PC-9 (cell line): ENCODE measurements around the gene SPRED3. TPM values are rescaled to one million over a fixed set of nuclear protein-coding genes. Genes with fewer than 3 reads are reported as not detected.

Experiments
- BruUV-seq: library from RNA; stranded (reverse); fragments of 400-500 nt; replicated peaks from 2 replicates; lab custom pipeline; 2021; lab: Mats Ljungman, UMichigan
- CTCF ChIA-PET: fragments of 300-600 bp; sonication (Branson Sonifier 250); formaldehyde crosslinking; loops from one replicate; lab custom pipeline; 2022; ENCODE audit warnings: antibody characterized with exemption; lab: Charles Lee
- POLR2A ChIA-PET: fragments of 300-600 bp; sonication (Branson Sonifier 250); formaldehyde crosslinking; loops from one replicate; lab custom pipeline; 2022; ENCODE audit warnings: antibody characterized with exemption; ENCODE audit not compliant: unreplicated experiment; lab: Charles Lee
- DNase-seq, 2 experiments: peaks; one replicate each; pipeline versions ENCODE4 v3.0.0 to v3.0.0-alpha.2; 2015 to 2022; ENCODE audit warnings: mixed read lengths in 1 of 2
- H2AFZ ChIP-seq: fragments of 200-600 bp; sonication (generic); 2 replicates; pipeline ENCODE4 v1.8.1; 2017; ENCODE audit warnings: antibody characterized with exemption
- H3F3A ChIP-seq: fragments of 200-600 bp; sonication (generic); 2 replicates; pipeline ENCODE4 v1.8.1; 2017; ENCODE audit warnings: antibody characterized with exemption, mild to moderate bottlenecking, low read depth; ENCODE audit not compliant: insufficient read depth
- H3K27ac ChIP-seq: fragments of 200-600 bp; sonication (generic); 2 replicates; pipeline ENCODE4 v1.6.1; 2016; ENCODE audit warnings: mixed run types
- H3K27me3 ChIP-seq: fragments of 200-600 bp; sonication (generic); 2 replicates; pipeline ENCODE4 v1.6.1; 2016; ENCODE audit warnings: low read depth, mixed run types; ENCODE audit not compliant: insufficient read depth
- H3K36me3 ChIP-seq: fragments of 200-600 bp; sonication (generic); 2 replicates; pipeline ENCODE4 v1.6.1; 2016; ENCODE audit warnings: low read depth, mixed run types
- H3K4me1 ChIP-seq: fragments of 200-600 bp; sonication (generic); replicated peaks from 2 replicates; pipeline ENCODE4 v1.6.1; 2016; ENCODE audit warnings: mixed run types; ENCODE audit not compliant: insufficient read depth
- H3K4me2 ChIP-seq: fragments of 200-600 bp; sonication (generic); 2 replicates; pipeline ENCODE4 v1.6.1; 2017; ENCODE audit warnings: mixed run types
- H3K4me3 ChIP-seq: fragments of 200-600 bp; sonication (generic); 2 replicates; pipeline ENCODE4 v1.6.1; 2016; ENCODE audit warnings: mixed run types
- H3K79me2 ChIP-seq: fragments of 200-600 bp; sonication (generic); 2 replicates; pipeline ENCODE4 v1.6.1; 2017; ENCODE audit warnings: low read depth, mixed run types
- H3K9me2 ChIP-seq: fragments of 200-600 bp; sonication (generic); 2 replicates; pipeline ENCODE4 v1.8.1; 2017; ENCODE audit warnings: mild to moderate bottlenecking; ENCODE audit not compliant: insufficient read depth
- H3K9me3 ChIP-seq: fragments of 200-600 bp; sonication (generic); 2 replicates; pipeline ENCODE4 v1.8.1; 2016; ENCODE audit warnings: low read depth; ENCODE audit not compliant: insufficient read depth
- H4K20me1 ChIP-seq: fragments of 200-600 bp; sonication (generic); 2 replicates; pipeline ENCODE4 v1.8.1; 2017; ENCODE audit not compliant: insufficient read depth
- EZH2 ChIP-seq: fragments of 200-600 bp; sonication (generic); IDR thresholded peaks from 2 replicates; pipeline ENCODE4 v1.8.0; 2017; ENCODE audit warnings: antibody characterized with exemption, low read depth
- intact Hi-C: fragments of 100-400 bp; cut with micrococcal nuclease; formaldehyde crosslinking; loops from one replicate; pipeline ENCODE4 v1.10.0; 2022; ENCODE audit not compliant: unreplicated experiment
- total RNA-seq: library from RNA; stranded (reverse); gene quantifications from 2 replicates; pipeline ENCODE4 v1.2.3, GENCODE V29; 2021
- TF ChIP-seq, protein P1 (sequence below): fragments of 200-600 bp; sonication (generic); conservative IDR thresholded peaks from 2 replicates; pipeline ENCODE4 v1.6.1; 2017; ENCODE audit warnings: mixed run types, antibody characterized with exemption, mild to moderate bottlenecking, moderate library complexity

The SPRED3 gene
- total RNA-seq, 1 experiment from 2014 or later = 5.4 TPM

- Histone ChIP-seq H4K20me1 (no peaks in the 10 kb centered on the region), H3K27ac (no peak overlapping the region), H3K9me2 (no peaks in the 10 kb centered on the region), H2AFZ (no peak overlapping the region), H3K4me1 (peaks cover 3% of the 10 kb centered on the region; the same call in 1 of the 2 replicates), H3K4me2 (no peak overlapping the region), H3K9me3 (no peaks in the 10 kb centered on the region), H3K36me3 (no peaks in the 10 kb centered on the region), H3K79me2 (no peaks in the 10 kb centered on the region), H3F3A (peaks cover 3% of the 10 kb centered on the region; the same call in 1 of the 2 replicates), H3K4me3 (no peak overlapping the region), H3K27me3 (no peaks in the 10 kb centered on the region)
- no peak for DNase-seq
- no TSS peak for BruUV-seq
- intact Hi-C loops = no loop called here
- CTCF ChIA-PET = no interaction called here
- POLR2A ChIA-PET = no interaction called here
- TF ChIP-seq, protein P1, sequence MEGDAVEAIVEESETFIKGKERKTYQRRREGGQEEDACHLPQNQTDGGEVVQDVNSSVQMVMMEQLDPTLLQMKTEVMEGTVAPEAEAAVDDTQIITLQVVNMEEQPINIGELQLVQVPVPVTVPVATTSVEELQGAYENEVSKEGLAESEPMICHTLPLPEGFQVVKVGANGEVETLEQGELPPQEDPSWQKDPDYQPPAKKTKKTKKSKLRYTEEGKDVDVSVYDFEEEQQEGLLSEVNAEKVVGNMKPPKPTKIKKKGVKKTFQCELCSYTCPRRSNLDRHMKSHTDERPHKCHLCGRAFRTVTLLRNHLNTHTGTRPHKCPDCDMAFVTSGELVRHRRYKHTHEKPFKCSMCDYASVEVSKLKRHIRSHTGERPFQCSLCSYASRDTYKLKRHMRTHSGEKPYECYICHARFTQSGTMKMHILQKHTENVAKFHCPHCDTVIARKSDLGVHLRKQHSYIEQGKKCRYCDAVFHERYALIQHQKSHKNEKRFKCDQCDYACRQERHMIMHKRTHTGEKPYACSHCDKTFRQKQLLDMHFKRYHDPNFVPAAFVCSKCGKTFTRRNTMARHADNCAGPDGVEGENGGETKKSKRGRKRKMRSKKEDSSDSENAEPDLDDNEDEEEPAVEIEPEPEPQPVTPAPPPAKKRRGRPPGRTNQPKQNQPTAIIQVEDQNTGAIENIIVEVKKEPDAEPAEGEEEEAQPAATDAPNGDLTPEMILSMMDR = no peak
- TF ChIP-seq EZH2 = no peak
These were observed 24.0 kb downstream of the SPRED3 start for GRCh38 chr19:38412491-38412890.

DNA sequence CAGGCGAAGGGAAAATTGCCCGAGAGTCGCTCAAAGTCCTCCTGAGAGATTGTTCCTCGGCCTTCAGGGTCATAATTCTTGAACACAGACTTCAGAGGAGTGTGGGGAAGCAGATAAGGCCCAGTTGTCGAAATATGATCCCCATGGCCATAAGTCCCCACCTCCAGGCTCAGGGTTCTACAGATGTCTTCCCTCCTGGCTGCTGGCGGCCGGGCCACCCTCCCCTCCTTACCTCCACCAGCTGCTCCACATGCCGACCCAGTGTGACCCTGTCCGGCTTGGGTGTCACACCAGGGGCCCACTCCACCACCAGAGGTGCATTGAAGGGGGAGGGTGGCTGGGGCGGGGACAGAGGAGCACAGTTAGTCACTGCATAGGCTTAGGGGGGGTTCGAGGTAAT lies 24.5 kb downstream of the SPRED3 start:
- TF ChIP-seq, protein P1 = no peak
- no peak for TF ChIP-seq EZH2
- Histone ChIP-seq H3K27ac (no peak overlapping the region), H3K4me3 (no peak overlapping the region), H3K4me2 (no peak overlapping the region), H3K9me2 (no peaks in the 10 kb centered on the region), H3K27me3 (no peaks in the 10 kb centered on the region), H3K36me3 (no peaks in the 10 kb centered on the region), H3K9me3 (no peaks in the 10 kb centered on the region), H3K79me2 (no peaks in the 10 kb centered on the region), H3K4me1 (peaks cover 7% of the 10 kb centered on the region; the same call in 1 of the 2 replicates), H4K20me1 (no peaks in the 10 kb centered on the region), H3F3A (peaks cover 7% of the 10 kb centered on the region; the same call in 1 of the 2 replicates), H2AFZ (no peak overlapping the region)
- POLR2A ChIA-PET = no interaction called here
- no TSS peak for BruUV-seq
- CTCF ChIA-PET = no interaction called here
- intact Hi-C loops = no loop called here
- DNase-seq = no peak

DNA sequence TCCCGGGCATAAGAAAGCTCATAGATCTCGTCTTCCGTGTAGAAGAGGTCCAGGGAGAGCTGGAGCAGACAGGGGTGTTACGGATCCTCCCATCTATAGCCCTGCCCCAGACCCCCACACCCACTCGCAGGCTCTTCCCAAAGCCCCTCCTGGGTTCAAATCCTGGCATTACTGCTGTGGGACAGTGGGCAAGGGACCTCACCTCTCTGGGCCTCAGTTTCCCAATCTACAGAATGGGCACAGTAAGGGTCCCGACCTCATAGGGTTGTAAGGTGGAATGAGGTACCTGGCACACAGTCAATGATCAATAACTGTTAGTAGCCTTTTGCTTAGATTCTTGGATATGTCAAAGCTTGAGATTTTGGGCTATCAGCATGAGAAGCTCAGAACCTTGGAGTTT lies 24.9 kb downstream of the SPRED3 start:
- intact Hi-C loops = no loop called here
- Histone ChIP-seq H2AFZ (no peak overlapping the region), H3K4me1 (peaks cover 11% of the 10 kb centered on the region; the same call in 1 of the 2 replicates), H3K27me3 (no peaks in the 10 kb centered on the region), H3K9me3 (no peaks in the 10 kb centered on the region), H3K4me3 (no peak overlapping the region), H3K27ac (no peak overlapping the region), H3F3A (peaks cover 7% of the 10 kb centered on the region; the same call in 1 of the 2 replicates), H3K9me2 (no peaks in the 10 kb centered on the region), H3K4me2 (no peak overlapping the region), H3K79me2 (no peaks in the 10 kb centered on the region), H3K36me3 (no peaks in the 10 kb centered on the region), H4K20me1 (no peaks in the 10 kb centered on the region)
- ChIA-PET POLR2A (no interaction called here), CTCF (interaction anchor here (0.6 kb wide), 1 partner anchor 78 kb away, joined by 8 read pairs; the partner anchor contains the start of gene CATSPERG)
- TF ChIP-seq EZH2 = no peak
- TF ChIP-seq, protein P1 = no peak
- BruUV-seq = no TSS peak
- no peak for DNase-seq
